Measurements from ENCODE around the gene SPC25. TPM values are rescaled to one million over a fixed set of nuclear protein-coding genes. Genes with fewer than 3 reads are reported as not detected.

SPC25 gene
- total RNA-seq (1 to 10 TPM in 2 of 7 donors, under 1 TPM in 5; 0.34 to 2.4 (median 0.66) TPM), polyA plus RNA-seq (1 to 10 TPM in 1 of 2 donors, under 1 TPM in 1; 0.85 to 1.3 TPM)
- long read RNA-seq, donor 1, partial matches to known transcripts, result 0 of 1 reads
- long read RNA-seq, donor 1, other reads (novel, unspliced or antisense), result 1 of 1 reads
- long read RNA-seq, donor 2, transcript SPC25-201 (7 exons, 1,354 nt), result major isoform, 23 of 23 reads
- long read RNA-seq, donor 2, partial matches to known transcripts, result 0 of 23 reads
- long read RNA-seq, donor 2, other reads (novel, unspliced or antisense), result 0 of 23 reads
- long read RNA-seq, donor 3, partial matches to known transcripts, result 0 of 1 reads
- long read RNA-seq, donor 3, other reads (novel, unspliced or antisense), result 1 of 1 reads

GRCh38 chr2:168890006-168890782 is at the start of gene SPC25:
SPC25 (minus strand) TSS chr2:168890430; CDS start chr2:168889519, 911 bp downstream.
- Histone ChIP-seq H3K4me3 (peak within 1 kb of the TSS; percentile 49), H3K36me3 (no peaks in the 10 kb centered on the region), H3K27ac (no peak within 1 kb of the TSS), H3K27me3 (no peaks in the 10 kb centered on the region), H3K9me3 (no peaks in the 10 kb centered on the region), H3K4me1 (ENCODE audit: insufficient read depth) (no peaks in the 10 kb centered on the region)
- 1% methylated on average over 38 of the region's 38 CpGs for WGBS, 3 donors
- intact Hi-C loops (cut with DNase I), result no loop called here
- no peak for TF ChIP-seq POLR2A (IDR thresholded peaks at IDR 0.05)
- peak in 1 of 3 donors; percentile 24 for TF ChIP-seq CTCF (IDR thresholded peaks at IDR 0.05)
- TF ChIP-seq EP300 (IDR thresholded peaks at IDR 0.05), result no peak
- peak; percentile 85 to 91 (median 88) for DNase-seq

GRCh38 chr2:168939918-168940317 is 49.7 kb upstream of the SPC25 start:
- TF ChIP-seq POLR2A (IDR thresholded peaks at IDR 0.05) (no peak), CTCF (IDR thresholded peaks at IDR 0.05) (no peak), EP300 (IDR thresholded peaks at IDR 0.05) (no peak)

GRCh38 chr2:168939061-168939460 is 48.8 kb upstream of the SPC25 start:
- H3K27ac ChIP-seq, result no peak overlapping the region
- H3K4me3 ChIP-seq, result no peak overlapping the region
- no peaks in the 10 kb centered on the region for H3K27me3 ChIP-seq
- no peak for DNase-seq
- intact Hi-C loops (cut with DNase I), result no loop called here
- TF ChIP-seq CTCF (IDR thresholded peaks at IDR 0.05) (no peak), EP300 (IDR thresholded peaks at IDR 0.05) (no peak), POLR2A (IDR thresholded peaks at IDR 0.05) (no peak)
- no peaks in the 10 kb centered on the region for H3K4me1 ChIP-seq (ENCODE audit: insufficient read depth)
- no peaks in the 10 kb centered on the region for H3K9me3 ChIP-seq
- 88 to 96% (median 90%) methylated on average over 1 of the region's 1 CpG for WGBS, 3 donors
- no peaks in the 10 kb centered on the region for H3K36me3 ChIP-seq

More at GRCh38 chr2:168939918-168940317, 49.7 kb upstream of the SPC25 start:
- Histone ChIP-seq H3K27ac (no peak overlapping the region), H3K27me3 (no peaks in the 10 kb centered on the region), H3K4me1 (ENCODE audit: insufficient read depth) (no peaks in the 10 kb centered on the region), H3K9me3 (no peaks in the 10 kb centered on the region), H3K36me3 (no peaks in the 10 kb centered on the region), H3K4me3 (no peak overlapping the region)
- WGBS, 3 donors, result 92 to 94% (median 93%) methylated on average over 4 of the region's 4 CpGs
- intact Hi-C loops (cut with DNase I), result no loop called here
- DNase-seq, result no peak

- DNase-seq, result no peak
- Histone ChIP-seq H3K36me3 (no peaks in the 10 kb centered on the region), H3K4me1 (ENCODE audit: insufficient read depth) (no peaks in the 10 kb centered on the region), H3K4me3 (no peak overlapping the region), H3K27ac (no peak overlapping the region), H3K27me3 (no peaks in the 10 kb centered on the region), H3K9me3 (no peaks in the 10 kb centered on the region)
- 86 to 91% (median 87%) methylated on average over 14 of the region's 14 CpGs for WGBS, 3 donors
- TF ChIP-seq POLR2A (IDR thresholded peaks at IDR 0.05) (no peak), EP300 (IDR thresholded peaks at IDR 0.05) (no peak), CTCF (IDR thresholded peaks at IDR 0.05) (no peak)
- intact Hi-C loops (cut with DNase I), result no loop called here
Measured at GRCh38 chr2:168935810-168936581, 45.8 kb upstream of the SPC25 start.

Measured in ovary (tissue), 10 donors.